ENCODE data around the gene MFAP3.
"Not testable (repeated sequence)": the region's sequence is repeated elsewhere in the genome, so short reads cannot be mapped to it uniquely, and the experiment has no call there.

The MFAP3 gene

DNA sequence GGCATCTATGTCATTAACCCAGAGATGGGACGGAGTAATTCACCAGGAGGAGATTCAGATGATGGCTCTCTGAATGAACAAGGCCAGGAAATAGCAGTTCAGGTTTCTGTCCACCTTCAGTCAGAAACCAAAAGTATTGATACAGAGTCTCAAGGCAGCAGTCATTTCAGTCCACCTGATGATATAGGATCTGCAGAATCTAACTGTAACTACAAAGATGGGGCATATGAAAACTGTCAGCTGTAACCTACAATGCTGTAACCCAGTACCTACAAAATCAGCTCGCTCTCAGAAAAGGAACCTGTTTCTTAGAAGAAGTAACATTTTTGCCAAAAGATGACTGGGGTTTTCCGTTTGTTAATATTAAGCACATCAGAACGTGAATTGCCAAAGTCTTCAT lies 14.7 kb downstream of the MFAP3 start:
- no peak for DNase-seq (ENCODE audit: low spot score)

DNA sequence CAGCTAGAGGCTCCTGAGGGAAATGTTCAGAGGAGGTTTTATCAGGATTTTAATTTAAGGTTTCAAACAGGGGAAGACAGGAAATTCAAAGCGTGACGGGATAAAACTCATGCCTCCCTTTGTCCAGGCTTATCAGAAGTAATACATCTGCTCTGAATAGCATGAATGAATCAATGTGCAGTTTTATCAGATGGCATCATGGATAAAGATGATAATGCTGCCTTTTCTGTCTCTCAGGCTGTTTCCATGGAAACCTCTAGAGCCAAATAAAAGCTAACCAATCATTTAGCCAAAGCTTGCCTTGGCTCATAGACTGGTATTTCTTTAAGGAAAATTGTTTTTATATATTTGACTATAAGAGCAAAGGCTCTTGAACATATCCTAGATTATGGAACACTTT lies 16.4 kb downstream of the MFAP3 start:
- DNase-seq (ENCODE audit: low spot score) = no peak

DNA sequence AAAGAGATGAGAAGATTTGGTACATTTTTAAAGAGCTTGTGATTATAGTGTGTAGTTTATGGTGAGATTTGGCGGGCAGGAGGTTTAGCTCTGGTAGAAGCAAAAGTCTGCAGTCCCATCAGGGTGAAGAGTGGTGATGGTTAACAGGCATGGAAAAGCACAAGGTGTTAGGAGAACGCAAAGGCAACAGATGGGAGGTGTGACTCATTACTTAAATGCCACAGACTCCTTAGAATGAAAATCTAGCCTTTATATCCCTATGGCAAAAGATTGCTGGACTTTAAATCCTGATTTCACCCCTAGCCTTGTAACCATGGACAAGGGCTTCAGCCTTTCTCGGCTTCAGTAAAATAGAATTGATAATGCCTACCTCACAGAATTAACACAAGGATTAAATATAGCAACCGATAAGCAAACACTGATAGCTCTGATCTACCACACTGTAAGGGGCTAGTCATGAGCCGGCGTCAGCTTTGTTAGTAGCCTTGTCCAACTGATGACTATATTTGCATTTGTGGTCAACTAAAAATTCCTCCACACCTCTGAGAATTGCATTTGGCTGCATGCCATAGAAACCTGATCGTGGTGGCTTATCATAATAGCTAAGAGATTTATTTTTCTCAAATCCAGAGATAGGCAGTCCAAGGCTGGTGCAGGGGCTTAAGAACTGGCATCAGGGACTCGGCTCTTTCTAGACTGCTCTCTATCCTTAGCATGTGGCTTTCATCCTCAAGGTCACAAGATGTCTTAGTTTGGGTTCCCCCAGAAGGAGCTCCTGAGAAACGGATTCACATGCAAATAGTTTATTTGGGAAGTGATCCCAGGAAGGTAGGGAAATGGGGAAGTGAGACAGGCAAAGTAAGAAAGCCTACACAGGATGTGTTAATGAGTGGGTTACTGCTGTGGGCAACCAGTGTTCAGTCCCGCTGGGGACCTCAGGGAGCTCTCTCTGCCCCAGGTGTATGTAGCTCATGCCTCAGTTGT lies 19.6 kb downstream of the MFAP3 start:
- DNase-seq (ENCODE audit: low spot score) = no peak

DNA sequence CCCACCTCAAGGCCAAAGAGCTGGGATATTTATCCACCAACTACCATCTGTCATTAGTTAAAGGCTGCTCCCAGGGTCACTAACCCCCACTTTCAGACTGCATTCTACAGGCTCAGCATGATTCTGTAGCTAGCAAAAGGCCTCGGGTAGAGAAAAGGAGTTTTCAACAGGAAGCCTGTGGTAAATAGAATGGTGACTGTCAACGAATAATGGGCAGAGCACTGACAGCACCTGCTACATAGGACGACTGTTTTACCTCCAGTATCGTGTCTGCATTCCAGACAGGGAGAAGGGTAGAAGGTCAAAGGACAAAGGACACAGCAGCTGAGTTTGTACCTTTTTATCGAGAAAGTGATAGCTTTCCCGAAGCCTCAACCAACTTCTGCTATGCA lies 20.3 kb downstream of the MFAP3 start:
- no peak for DNase-seq (ENCODE audit: low spot score)

DNA sequence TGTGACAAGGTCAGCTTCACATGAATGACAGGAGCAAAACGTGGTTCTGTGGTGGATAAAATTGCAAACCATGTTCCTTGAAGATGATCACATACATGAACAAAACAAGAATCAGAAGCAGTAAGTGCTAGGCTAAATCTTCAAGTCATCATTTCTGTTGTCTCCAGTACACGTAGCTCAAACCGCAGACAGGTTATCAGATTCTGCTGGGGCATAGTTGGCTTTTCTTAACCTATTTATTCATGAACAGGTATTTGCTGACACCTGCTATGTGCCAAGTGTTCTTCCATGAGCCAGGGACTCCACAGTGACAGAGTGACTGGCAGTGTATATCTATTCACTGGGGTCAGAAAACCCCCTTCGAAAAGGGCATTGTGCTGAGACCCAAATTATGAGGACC lies 20.8 kb downstream of the MFAP3 start:
- no peak for DNase-seq (ENCODE audit: low spot score)

DNA sequence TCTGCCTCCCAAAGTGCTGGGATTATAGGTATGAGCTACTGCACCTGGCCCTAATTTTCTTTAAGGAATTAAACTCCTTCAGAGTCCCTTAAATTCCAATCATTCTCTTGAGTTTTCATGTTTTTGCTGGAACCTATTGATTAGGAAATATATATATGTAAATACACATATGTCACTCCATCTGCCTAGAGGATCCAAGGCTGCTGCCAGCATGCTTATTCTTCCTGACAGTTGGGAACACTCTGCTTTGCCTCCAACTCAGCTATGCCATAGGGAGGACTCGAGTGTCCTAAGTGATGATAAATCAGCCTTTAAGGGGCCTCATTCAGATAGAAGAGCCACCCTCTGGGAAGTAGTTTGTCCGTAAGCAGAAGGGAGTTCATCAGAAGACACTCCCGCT lies 21.8 kb downstream of the MFAP3 start:
- no peak for DNase-seq (ENCODE audit: low spot score)

DNA sequence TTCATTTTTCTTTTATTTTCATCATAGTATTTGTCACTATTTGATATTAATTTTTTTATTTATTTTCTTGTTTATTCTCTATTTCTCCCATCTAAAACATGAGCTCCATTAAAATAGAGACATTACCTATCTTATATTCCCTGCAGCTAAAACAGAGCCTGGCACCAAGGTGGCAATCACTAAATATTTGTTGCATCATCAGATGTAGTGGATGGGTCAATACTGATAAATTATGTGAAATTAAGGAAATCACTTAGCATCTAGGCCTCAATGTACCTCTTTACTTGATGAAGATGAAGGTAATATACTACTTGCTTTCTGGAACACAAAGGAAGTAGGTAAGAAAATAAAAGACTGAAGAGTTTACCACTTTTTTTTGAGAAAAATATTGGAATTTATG lies 24.6 kb downstream of the MFAP3 start:
- DNase-seq (ENCODE audit: low spot score) = no peak

DNA sequence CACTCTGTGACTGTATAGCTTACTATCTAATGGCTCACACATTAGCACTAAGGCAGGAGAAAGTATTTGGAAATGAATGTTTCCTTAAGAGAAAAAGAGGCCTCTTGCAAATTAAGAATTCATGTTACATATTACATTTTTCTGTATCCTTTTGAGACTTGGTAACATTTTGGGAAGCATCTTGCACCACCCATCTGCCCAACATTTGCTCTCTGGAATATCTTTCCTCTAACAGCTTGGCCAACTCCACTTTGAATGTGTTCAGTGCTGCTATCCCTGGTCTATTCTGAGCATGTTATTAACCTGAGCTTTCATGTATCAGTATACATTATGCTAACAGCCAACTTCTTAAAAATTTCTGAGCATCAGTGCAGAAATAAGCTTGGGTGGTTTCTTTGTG lies 27.2 kb downstream of the MFAP3 start:
- DNase-seq (ENCODE audit: low spot score) = no peak

DNA sequence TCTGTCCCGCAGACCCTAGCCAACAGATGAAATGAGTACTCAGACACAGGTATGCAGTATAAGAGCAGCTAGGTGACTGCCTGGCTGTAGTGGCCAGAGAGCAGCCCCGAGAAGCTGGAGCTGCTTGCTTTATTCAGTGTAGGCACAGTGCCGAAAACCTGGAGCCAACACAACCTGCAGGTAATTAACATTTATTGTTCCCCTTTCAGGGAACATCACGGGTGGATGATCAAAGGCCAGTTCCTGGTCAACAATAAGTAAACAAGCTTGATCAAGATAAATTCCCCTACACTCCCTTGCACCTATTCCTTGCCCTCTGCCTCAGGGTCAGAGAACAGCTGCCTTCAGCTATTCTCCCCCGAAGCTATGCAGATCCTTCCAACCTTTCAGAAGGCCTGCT lies 31.1 kb downstream of the MFAP3 start:
- DNase-seq (ENCODE audit: low spot score) = not testable (repeated sequence)

DNA sequence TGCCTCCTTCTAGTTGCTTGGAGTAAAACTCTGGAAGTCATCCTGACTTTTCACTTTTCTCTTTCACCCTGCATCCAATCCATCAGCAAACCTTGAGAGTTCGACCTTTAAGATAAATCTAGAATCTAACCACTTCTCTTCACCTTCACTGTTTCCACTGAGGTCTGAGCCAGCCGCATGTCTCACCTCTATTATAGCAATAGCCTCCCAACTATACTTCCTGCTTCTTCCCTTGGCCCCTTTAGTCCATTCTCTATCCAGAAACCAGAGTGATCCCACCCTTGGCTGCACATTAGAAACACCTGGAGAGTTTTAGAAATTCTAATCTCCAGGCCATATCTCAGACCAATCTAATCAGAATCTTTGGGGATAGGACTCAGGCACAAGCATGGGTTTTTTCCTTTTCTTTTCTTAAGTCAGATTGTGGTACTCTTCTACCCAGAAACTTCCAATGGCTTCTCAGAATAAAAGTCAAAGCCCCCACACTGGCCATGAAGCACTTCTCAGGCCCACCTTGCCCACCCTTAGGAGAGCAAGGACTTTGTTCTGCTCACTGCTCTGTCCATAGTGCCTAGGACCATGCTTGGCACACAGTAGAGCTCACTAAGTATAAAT lies 33.1 kb downstream of the MFAP3 start:
- DNase-seq (ENCODE audit: low spot score) = no peak

DNA sequence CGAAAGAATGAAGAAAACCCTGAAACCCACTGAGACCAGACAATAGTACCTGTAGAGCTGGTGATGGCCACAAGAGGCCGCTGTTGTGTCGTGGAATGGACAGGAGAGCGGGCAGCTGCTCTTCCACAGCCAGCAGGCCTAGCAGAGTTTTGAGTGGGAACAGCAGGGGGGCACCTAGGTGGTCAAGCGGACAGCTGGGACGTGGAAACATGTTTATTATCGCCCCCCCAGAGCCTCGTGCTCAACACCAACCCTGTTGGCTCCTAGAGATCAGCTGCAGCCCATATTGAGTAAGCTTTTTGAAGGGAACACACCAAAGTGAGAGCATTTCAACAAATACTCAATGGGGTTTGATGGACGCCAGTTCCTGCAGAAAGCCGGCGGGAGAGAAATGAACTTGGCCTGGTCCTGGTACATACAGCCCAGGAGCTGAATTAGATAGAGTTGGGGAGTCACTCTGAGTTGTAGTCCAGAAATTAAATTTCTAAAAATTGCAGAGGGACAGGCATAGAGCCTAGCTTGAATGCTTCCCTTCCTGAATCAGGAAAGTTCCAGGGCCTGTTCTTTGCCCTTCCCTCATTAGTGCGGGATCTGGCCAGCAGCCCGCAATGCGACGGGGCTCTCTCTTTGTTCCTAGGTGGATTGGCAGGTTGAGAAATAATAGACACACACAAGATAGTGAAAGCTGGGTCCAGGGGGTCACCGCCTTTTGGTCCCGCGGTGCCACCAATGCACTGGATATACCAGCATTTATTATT lies 33.8 kb downstream of the MFAP3 start:
- peak; percentile 85 for DNase-seq (ENCODE audit: low spot score)

DNA sequence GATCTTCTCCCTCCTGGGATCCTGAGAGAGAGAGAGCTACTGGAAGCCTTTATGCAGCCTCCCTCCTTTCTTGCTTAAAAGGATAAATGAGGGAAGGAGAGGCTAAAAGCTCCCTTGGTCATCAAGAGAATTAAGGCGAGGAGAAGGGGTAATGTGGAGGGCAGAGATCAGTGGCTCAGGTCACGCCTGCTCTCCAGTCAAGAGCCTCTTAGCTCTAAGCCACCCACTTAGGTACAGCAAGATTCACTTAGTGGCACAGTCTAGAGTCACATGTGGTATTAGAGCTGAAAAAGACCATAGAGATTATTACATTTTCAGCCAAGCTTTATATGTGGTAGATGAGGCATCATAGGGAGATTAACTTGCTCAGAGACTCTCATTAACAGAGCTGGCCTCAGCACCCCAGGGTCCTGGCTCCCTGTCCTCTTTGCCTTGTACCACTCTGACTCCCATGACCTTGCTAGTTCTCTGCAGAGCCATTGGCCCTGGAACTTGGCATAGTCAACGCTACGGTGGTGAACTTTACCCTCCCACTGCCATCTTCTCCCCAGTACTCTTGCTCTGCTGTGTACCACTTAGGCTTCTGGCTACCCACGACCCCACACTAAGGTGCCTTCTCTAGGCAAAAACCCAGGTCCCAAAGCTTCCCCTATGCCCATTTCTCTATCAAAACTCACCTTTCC lies 37.6 kb downstream of the MFAP3 start:
- DNase-seq (ENCODE audit: low spot score) = no peak

DNA sequence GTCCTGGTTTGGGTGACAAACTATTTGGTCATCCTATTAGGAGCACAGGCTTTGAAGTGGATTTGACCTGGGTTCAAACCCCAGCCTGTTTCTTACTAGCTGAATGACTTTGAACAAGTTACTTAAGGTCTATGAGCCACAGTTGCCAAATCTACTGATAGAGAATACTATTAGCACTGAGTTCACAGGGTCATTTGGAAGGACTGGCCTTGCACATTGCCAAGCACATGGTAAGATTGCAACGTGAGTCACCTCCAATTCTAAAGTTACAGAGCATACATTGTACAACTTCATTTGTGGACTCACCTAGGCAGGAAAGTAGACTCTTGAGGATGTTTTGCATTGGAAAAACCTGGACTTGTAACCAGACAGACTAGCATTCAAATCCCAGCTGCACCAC lies 38.9 kb downstream of the MFAP3 start:
- no peak for DNase-seq (ENCODE audit: low spot score)

DNA sequence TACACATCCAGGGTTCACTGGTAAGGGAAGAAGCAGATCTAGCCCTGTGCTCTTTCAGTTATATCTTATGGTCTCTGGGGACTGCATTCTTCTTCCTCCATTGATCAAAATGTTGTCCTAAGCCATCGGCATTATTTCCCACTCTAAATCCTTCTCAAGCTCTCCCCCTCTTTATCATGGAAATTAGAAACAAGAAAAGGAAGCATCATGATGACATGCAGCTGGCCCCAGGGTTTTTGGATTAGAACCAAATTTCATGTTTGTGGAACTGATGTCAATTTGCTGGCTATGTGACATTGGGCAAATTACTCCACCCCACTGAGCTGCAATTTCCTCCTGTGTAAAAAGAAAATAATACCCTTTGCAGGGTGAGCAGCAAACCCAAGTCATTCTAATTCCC lies 39.5 kb downstream of the MFAP3 start:
- no peak for DNase-seq (ENCODE audit: low spot score)

DNA sequence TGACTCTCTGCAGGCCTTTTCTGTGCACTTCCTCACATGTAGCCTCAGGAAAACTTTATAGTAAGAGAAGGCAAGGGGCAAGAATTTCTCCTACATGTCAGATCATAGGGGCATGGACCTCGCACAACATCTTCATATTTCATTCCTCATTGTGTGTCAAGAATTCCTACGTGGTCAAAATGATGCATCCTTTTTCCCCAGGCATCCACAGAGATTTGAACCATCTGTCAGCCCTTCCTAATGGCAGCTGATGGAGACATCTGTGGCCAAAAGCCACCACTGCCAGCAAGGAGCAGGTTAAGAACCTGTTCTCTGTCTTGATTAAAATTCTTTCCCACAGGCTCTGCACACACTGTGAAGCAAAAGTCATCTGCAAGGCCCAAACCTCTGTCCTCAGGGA lies 42.5 kb downstream of the MFAP3 start:
- DNase-seq (ENCODE audit: low spot score) = no peak

DNA sequence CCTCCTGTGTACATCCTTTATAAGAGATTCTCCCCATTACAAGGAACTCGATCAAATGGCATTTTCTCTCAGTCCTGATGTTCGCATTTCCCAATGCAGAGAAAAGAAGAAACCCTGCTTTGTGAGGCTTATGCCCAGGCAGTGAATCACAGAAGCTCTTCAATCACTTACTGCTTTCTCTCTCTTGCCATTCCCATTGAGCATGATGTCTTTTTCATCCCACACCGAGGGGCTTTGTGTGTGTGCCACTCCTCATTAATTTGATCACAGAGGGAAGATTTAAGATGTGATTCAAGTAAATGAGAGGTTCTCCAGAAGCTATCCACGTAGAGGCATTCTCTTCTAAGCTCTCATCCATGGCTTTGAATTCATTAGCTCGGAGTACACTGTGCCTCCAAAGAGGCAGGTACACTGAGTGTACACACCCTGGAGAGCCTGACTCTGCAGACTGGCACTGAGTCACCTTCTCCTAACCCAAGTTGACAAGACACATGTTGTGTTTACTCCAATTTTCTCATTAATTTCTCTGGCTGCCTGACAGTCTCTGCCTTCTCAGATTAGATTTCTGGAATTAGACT lies 45.4 kb downstream of the MFAP3 start:
- DNase-seq (ENCODE audit: low spot score) = no peak

DNA sequence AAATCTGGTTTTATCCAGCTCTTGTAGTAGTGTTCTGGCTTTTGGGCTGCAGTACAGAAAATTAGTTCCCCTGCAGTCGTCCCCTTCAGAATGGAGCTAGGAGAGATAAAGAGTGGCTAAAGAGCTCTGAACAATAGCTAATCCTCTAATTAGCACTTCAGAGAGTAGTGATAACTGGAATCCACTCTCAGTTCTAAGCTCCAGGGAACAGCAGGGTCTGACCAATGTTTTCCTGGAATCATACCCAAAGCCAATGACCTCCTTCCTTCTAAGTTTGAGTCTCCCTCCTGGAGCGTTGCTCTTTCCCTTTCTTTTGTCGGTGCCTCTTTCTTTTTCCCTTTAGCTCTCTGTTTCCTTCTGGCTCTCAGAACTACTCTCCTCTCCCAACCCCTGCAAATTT lies 47.4 kb downstream of the MFAP3 start:
- no peak for DNase-seq (ENCODE audit: low spot score)

DNA sequence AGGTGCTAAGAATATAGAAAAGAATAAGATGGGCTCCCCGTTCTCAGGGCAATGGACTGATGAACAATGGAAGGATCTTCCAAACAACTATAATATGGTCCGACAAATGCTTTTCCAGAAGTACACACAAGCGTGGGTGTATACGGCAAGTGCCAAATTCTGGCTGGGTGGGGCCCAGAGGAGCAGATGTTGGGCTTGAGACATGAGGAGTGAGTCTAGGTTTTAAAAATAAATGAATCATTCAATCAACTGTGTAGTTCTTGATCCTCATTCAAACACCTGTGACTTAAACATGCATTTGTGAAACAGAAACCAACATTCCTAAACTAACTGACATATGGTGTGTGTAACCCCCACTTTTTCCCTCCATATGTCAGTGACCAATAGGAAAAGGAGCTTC lies 47.9 kb downstream of the MFAP3 start:
- no peak for DNase-seq (ENCODE audit: low spot score)

DNA sequence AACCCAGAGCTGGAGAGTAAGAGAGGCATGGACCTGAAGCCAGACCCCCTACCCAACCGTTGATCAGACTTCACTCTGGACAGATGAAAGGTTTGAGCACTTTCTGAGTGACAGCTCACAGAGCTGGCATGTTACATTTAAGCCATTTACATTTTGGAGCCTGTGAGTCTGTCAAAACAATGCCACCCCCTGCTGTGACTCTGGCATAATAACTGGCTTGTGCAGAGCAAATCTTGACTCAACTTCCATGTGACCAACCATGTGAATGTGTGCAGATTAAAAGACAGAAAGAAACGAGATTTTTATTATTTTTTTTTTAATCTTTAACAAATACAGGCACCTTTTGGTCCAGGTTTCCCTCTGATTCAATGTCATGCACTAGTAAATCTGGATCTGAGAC lies 48.5 kb downstream of the MFAP3 start:
- DNase-seq (ENCODE audit: low spot score) = no peak

DNA sequence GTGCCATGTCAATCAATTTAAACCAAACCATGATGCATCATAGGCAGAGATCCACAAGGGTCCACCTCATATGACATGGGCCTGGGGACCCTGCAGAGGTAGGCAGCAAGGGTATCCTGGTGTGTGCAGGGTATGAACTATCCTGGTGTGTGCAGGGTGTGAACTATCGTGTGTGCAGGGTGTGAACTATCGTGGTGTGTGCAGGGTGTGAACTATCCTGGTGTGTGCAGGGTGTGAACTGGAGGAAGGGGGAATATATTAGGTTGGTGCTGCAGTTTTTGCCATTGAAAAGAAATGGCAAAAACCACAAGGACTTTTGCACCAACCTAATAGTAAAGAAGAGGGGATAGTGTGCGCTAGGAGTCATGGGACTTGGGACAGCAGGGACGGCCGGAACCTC lies 50.0 kb downstream of the MFAP3 start:
- no peak for DNase-seq (ENCODE audit: low spot score)

DNA sequence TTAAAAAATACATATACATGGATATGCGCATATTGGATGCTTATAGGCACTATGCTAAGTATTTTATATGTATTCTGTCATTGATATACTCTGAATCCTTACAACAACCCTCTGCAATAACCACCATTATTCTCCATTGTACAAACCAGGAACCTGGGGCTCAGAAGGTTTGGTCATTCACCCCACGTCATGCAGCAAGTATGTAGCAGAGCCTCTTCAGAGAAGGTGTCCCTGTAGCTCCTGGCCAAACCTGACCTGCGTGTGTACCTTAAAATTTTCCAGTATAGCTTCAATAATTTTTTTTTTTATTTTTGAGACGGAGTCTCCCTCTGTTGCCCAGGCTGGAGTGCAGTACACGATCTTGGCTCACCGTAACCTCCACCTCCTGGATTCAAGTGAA lies 51.9 kb downstream of the MFAP3 start:
- no peak for DNase-seq (ENCODE audit: low spot score)
